ENCODE measurements around the gene EIF4G3. TPM values are rescaled to one million over a fixed set of nuclear protein-coding genes. Genes with fewer than 3 reads are reported as not detected.

The EIF4G3 gene
- 31.6 and 36.3 TPM in 2 replicates for total RNA-seq

GRCh38 chr1:21176586-21177555, at the start of gene EIF4G3:
Gene EIF4G3 (minus strand): TSS chr1:21176897. CDS start chr1:21002742, 174,155 bp downstream.

GRCh38 chr1:20787029-20787839, 389.5 kb downstream of the EIF4G3 start, which contains the start of gene HP1BP3:
Gene HP1BP3 (minus strand): TSS chr1:20787307. CDS start chr1:20780440, 6,867 bp downstream.

Other genes with a start within 250 kb of the EIF4G3 start
- 153 and 204 TPM in 2 replicates for gene ECE1, start 113.6 kb upstream of the EIF4G3 start, total RNA-seq